Fibroblast of lung (primary cell): ENCODE measurements around the gene HOXD4.

ENCODE experiments used
- EZH2 ChIP-seq: IDR thresholded peaks from 2 replicates; pipeline ENCODE4 v1.5.1; 2012; ENCODE audit warnings: low read length, control low read depth, mild to moderate bottlenecking; ENCODE audit errors: missing control alignments
- TF ChIP-seq, protein P1 (sequence below), 2 donors: IDR thresholded peaks in 1 of 2; conservative IDR thresholded peaks in 1 of 2; 1 replicate in 1 of 2; 2 replicates in 1 of 2; pipeline ENCODE4 v1.5.1; 2011 to 2012; ENCODE audit warnings: low read length in 2 of 2, control low read depth in 1 of 2, inconsistent platforms in 1 of 2, low read depth in 1 of 2, mild to moderate bottlenecking in 1 of 2

- TF ChIP-seq, protein P1, sequence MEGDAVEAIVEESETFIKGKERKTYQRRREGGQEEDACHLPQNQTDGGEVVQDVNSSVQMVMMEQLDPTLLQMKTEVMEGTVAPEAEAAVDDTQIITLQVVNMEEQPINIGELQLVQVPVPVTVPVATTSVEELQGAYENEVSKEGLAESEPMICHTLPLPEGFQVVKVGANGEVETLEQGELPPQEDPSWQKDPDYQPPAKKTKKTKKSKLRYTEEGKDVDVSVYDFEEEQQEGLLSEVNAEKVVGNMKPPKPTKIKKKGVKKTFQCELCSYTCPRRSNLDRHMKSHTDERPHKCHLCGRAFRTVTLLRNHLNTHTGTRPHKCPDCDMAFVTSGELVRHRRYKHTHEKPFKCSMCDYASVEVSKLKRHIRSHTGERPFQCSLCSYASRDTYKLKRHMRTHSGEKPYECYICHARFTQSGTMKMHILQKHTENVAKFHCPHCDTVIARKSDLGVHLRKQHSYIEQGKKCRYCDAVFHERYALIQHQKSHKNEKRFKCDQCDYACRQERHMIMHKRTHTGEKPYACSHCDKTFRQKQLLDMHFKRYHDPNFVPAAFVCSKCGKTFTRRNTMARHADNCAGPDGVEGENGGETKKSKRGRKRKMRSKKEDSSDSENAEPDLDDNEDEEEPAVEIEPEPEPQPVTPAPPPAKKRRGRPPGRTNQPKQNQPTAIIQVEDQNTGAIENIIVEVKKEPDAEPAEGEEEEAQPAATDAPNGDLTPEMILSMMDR (conservative IDR thresholded peaks at IDR 0.05 in 1 of 2, IDR thresholded peaks at IDR 0.05 in 1 of 2; ENCODE audit: low read depth in 1 of 2, low read length in 2 of 2): no peak
- TF ChIP-seq EZH2: peak; percentile 16
Measured at GRCh38 chr2:176189681-176190641, 38.6 kb downstream of the HOXD4 start.
